Stimulated activated naive CD8-positive, alpha-beta T cell treated with anti-CD3 and anti-CD28 coated beads, Interleukin-15, Interleukin-2, amounts not matched to agents 100 U/mL and 50 U/mL, for 24 hours (primary cell): ENCODE results near the gene ANAPC7.
A peak's percentile ranks its signal among the peaks of the same experiment; 100 is the strongest.
"Not testable (repeated sequence)": the region's sequence is repeated elsewhere in the genome, so short reads cannot be mapped to it uniquely, and the experiment has no call there.

Experiments
- ATAC-seq: fragments of 150-1000 bp; cut with Tn5 transposase; one replicate; pipeline ENCODE4 v1.10.0; 2021
- DNase-seq: peaks from one replicate; pipeline ENCODE4 v3.0.0; 2021

The ANAPC7 gene

GRCh38 chr12:110373962-110374611, 29.4 kb downstream of the ANAPC7 start:
- DNase-seq, result no peak

GRCh38 chr12:110373425-110373824, 30.1 kb downstream of the ANAPC7 start:
- ATAC-seq, result no peak

More at GRCh38 chr12:110373962-110374611, 29.4 kb downstream of the ANAPC7 start:
- ATAC-seq, result no peak

GRCh38 chr12:110373025-110373424, 30.5 kb downstream of the ANAPC7 start:
- ATAC-seq, result no peak
- no peak for DNase-seq

More at GRCh38 chr12:110373425-110373824, 30.1 kb downstream of the ANAPC7 start:
- DNase-seq, result no peak

GRCh38 chr12:110372056-110372425, 31.5 kb downstream of the ANAPC7 start:
- ATAC-seq, result peak; percentile 28
- no peak for DNase-seq

GRCh38 chr12:110371408-110372055, 32.0 kb downstream of the ANAPC7 start:
- ATAC-seq, result peak; percentile 20
- no peak for DNase-seq

- no peak for DNase-seq
- ATAC-seq, result no peak
Observed at GRCh38 chr12:110370732-110371231, 32.7 kb downstream of the ANAPC7 start.

GRCh38 chr12:110369992-110370391, 33.5 kb downstream of the ANAPC7 start:
- no peak for ATAC-seq

GRCh38 chr12:110367181-110367864, 36.2 kb downstream of the ANAPC7 start:
- ATAC-seq, result no peak
- no peak for DNase-seq

More at GRCh38 chr12:110369992-110370391, 33.5 kb downstream of the ANAPC7 start:
- no peak for DNase-seq

GRCh38 chr12:110366321-110367142, 37.0 kb downstream of the ANAPC7 start:
- no peak for ATAC-seq
- no peak for DNase-seq

- ATAC-seq, result no peak
- DNase-seq, result no peak
Observed at GRCh38 chr12:110365489-110366320, 37.8 kb downstream of the ANAPC7 start.

- DNase-seq (no peak), ATAC-seq (no peak)
Observed at GRCh38 chr12:110361216-110361615, 42.3 kb downstream of the ANAPC7 start.

- not testable (repeated sequence) for DNase-seq, ATAC-seq
Observed at GRCh38 chr12:110358384-110359097, 45.0 kb downstream of the ANAPC7 start.

GRCh38 chr12:110355073-110355472, 48.4 kb downstream of the ANAPC7 start:
- ATAC-seq (peak; percentile 58), DNase-seq (peak; percentile 34)

- no peak for ATAC-seq
- DNase-seq, result no peak
Observed at GRCh38 chr12:110354172-110354780, 49.2 kb downstream of the ANAPC7 start.

GRCh38 chr12:110353211-110353965, 50.1 kb downstream of the ANAPC7 start:
- ATAC-seq, result no peak
- DNase-seq, result no peak

GRCh38 chr12:110352401-110352800, 51.1 kb downstream of the ANAPC7 start:
- no peak for DNase-seq
- no peak for ATAC-seq

GRCh38 chr12:110351119-110351518, 52.4 kb downstream of the ANAPC7 start:
- DNase-seq, result no peak
- no peak for ATAC-seq

- ATAC-seq (peak; percentile 56), DNase-seq (peak; percentile 43)
Observed at GRCh38 chr12:110349514-110350151, 53.9 kb downstream of the ANAPC7 start.

- ATAC-seq, result no peak
- DNase-seq, result no peak
Observed at GRCh38 chr12:110349096-110349495, 54.4 kb downstream of the ANAPC7 start.
